K562 (cell line): ENCODE data around the gene RSPH6A. TPM values are rescaled to one million over a fixed set of nuclear protein-coding genes. Genes with fewer than 3 reads are reported as not detected.

Experiments
- CSDE1 ChIP-seq, 2 experiments: fragments of 450-650 bp; IDR thresholded peaks; 2 replicates each; pipeline ENCODE4 v1.6.1; 2016; ENCODE audit warnings: mild to moderate bottlenecking in 1 of 2
- FOS ChIP-seq: IDR thresholded peaks from 3 replicates; pipeline ENCODE4 v1.6.1; 2011; ENCODE audit not compliant: insufficient read length; ENCODE audit errors: extremely low read depth
- FOXJ2 ChIP-seq: fragments of 200-800 bp; sonication (Bioruptor generic); IDR thresholded peaks from 2 replicates; pipeline ENCODE4 v1.6.1; 2016; ENCODE audit warnings: missing genetic modification characterization, missing compliant biosample characterization
- GATAD2B ChIP-seq: fragments of 450-650 bp; IDR thresholded peaks from 2 replicates; pipeline ENCODE4 v1.6.1; 2017; ENCODE audit warnings: mild to moderate bottlenecking, borderline replicate concordance
- HDAC1 ChIP-seq, 2 experiments: fragments of 450-650 bp; IDR thresholded peaks; 2 replicates each; pipeline ENCODE4 v1.6.1; 2016 to 2017; ENCODE audit warnings: inconsistent platforms in 1 of 2, mild to moderate bottlenecking in 1 of 2, moderate library complexity in 1 of 2
- HMGXB4 ChIP-seq: sonication (generic); formaldehyde crosslinking; IDR thresholded peaks from 2 replicates; pipeline ENCODE4 v1.8.1; 2023; ENCODE audit warnings: mild to moderate bottlenecking, missing genetic modification reagents
- HNRNPK ChIP-seq: fragments of 200-400 bp; formaldehyde crosslinking; IDR thresholded peaks from one replicate; pipeline ENCODE4 v1.6.1; 2018; ENCODE audit warnings: mild to moderate bottlenecking, low read depth, low read length; ENCODE audit not compliant: poor library complexity, severe bottlenecking
- MEF2D ChIP-seq: conservative IDR thresholded peaks from 2 replicates; pipeline ENCODE4 v1.6.1; 2016; ENCODE audit warnings: low read depth, missing genetic modification characterization, missing compliant biosample characterization
- NBN ChIP-seq: fragments of 450-650 bp; IDR thresholded peaks from 2 replicates; pipeline ENCODE4 v1.6.1; 2016; ENCODE audit warnings: low read depth, mild to moderate bottlenecking
- PCBP2 ChIP-seq: fragments of 200-400 bp; formaldehyde crosslinking; IDR thresholded peaks from 2 replicates; pipeline ENCODE4 v1.6.1; 2018; ENCODE audit warnings: low read length, low read depth, mild to moderate bottlenecking, moderate library complexity; ENCODE audit not compliant: poor library complexity, severe bottlenecking
- PPARD ChIP-seq: fragments of 250-450 bp; sonication (Bioruptor Pico); IDR thresholded peaks from 2 replicates; pipeline ENCODE4 v1.8.0; 2022; ENCODE audit warnings: inconsistent platforms, mild to moderate bottlenecking, moderate library complexity
- RB1 ChIP-seq: fragments of 450-650 bp; IDR thresholded peaks from 2 replicates; pipeline ENCODE4 v1.6.1; 2017; ENCODE audit warnings: low read depth, mild to moderate bottlenecking
- SLC30A9 ChIP-seq: fragments of 250-450 bp; sonication (Bioruptor Pico); IDR thresholded peaks from 2 replicates; pipeline ENCODE4 v1.8.0; 2022; ENCODE audit warnings: mild to moderate bottlenecking, moderate library complexity
- SMC3 ChIP-seq: conservative IDR thresholded peaks from 2 replicates; pipeline ENCODE4 v1.6.1; 2011; ENCODE audit warnings: low read depth, low read length, improper control_type of control experiment; ENCODE audit not compliant: insufficient read depth
- TAF15 ChIP-seq: fragments of 200-400 bp; formaldehyde crosslinking; IDR thresholded peaks from 2 replicates; pipeline ENCODE4 v1.6.1; 2017; ENCODE audit warnings: mild to moderate bottlenecking, low read depth, low read length, moderate library complexity
- TARDBP ChIP-seq: fragments of 450-650 bp; IDR thresholded peaks from 2 replicates; pipeline ENCODE4 v1.6.1; 2016
- TCF7 ChIP-seq: sonication (generic); IDR thresholded peaks from 2 replicates; pipeline ENCODE4 v1.6.1; 2016; ENCODE audit warnings: antibody characterized with exemption, borderline replicate concordance
- TGIF2 ChIP-seq: sonication (generic); formaldehyde crosslinking; IDR thresholded peaks from 2 replicates; pipeline ENCODE4 v1.8.1; 2022; ENCODE audit warnings: mild to moderate bottlenecking, missing genetic modification reagents, moderate library complexity
- TOE1 ChIP-seq, 2 experiments: fragments of 450-650 bp in 1 of 2; sonication (generic) in 1 of 2; formaldehyde crosslinking in 1 of 2; IDR thresholded peaks; 2 replicates each; pipeline versions ENCODE4 v1.7.1 to v1.8.0; 2016 to 2022; ENCODE audit warnings: borderline replicate concordance in 2 of 2, mild to moderate bottlenecking in 2 of 2, antibody characterized with exemption in 1 of 2, inconsistent platforms in 1 of 2, low read depth in 1 of 2, missing genetic modification reagents in 1 of 2, moderate library complexity in 1 of 2
- ZBTB8A ChIP-seq: fragments of 450-650 bp; IDR thresholded peaks from 2 replicates; pipeline ENCODE4 v1.6.1; 2018; ENCODE audit warnings: mild to moderate bottlenecking, moderate library complexity; ENCODE audit not compliant: partially characterized antibody
- ZEB2 ChIP-seq: fragments of 450-650 bp; IDR thresholded peaks from 2 replicates; pipeline ENCODE4 v1.6.1; 2016
- ZNF354B ChIP-seq: fragments of 250-450 bp; sonication (Bioruptor Pico); IDR thresholded peaks from 2 replicates; pipeline ENCODE4 v1.4.0; 2020
- ZNF785 ChIP-seq: fragments of 250-450 bp; sonication (Bioruptor Pico); IDR thresholded peaks from 2 replicates; pipeline ENCODE4 v1.4.0; 2020; ENCODE audit warnings: mild to moderate bottlenecking
- polyA plus RNA-seq, 8 experiments: library from polyadenylated mRNA; depleted of rRNA in 4 of 8; stranded (reverse) in 5 of 8; unstranded in 3 of 8; fragments of >200 nt; fragmentation: Nextera tagmentation in 2 of 8; fragmentation: Illumina TruSeq in 1 of 8; extraction: Ambion mirVana in 2 of 8; extraction: Trizol in 1 of 8; gene quantifications; 2 replicates each; pipeline versions ENCODE4 v1.2.1 to v1.2.3, GENCODE V29; 2011 to 2014; ENCODE audit warnings: inconsistent platforms in 1 of 8, missing spikeins in 1 of 8
- total RNA-seq, 7 experiments: library from RNA; depleted of rRNA in 6 of 7; stranded (reverse); fragments of >200 nt in 6 of 7; fragmentation: Illumina TruSeq in 2 of 7; extraction: Trizol in 2 of 7; gene quantifications; 2 replicates each; pipeline versions ENCODE4 v1.2.1 to v1.2.3, GENCODE V29; 2011 to 2021; ENCODE audit warnings: low replicate concordance in 1 of 7
- TF ChIP-seq, protein P1 (sequence below): fragments of 150-350 bp; conservative IDR thresholded peaks from 2 replicates; pipeline ENCODE4 v1.6.1; 2014; ENCODE audit warnings: low read length
- TF ChIP-seq, protein P2 (sequence below): fragments of 450-650 bp; IDR thresholded peaks from 2 replicates; pipeline ENCODE4 v1.6.1; 2016; ENCODE audit warnings: missing biosample characterization, missing genetic modification characterization

Gene RSPH6A
- total and polyA plus RNA-seq, 9 of the 15 experiments (the other 6 are each of a cell fraction or from before 2014, with no cell fraction given), result 0.03 to 0.15 (median 0.07) TPM; not detected in 5

- no peak for TF ChIP-seq ZBTB8A
- TF ChIP-seq FOS, result no peak
- TF ChIP-seq PPARD (CRISPR knock-in tag), result no peak
- TF ChIP-seq RB1, result peak; percentile 49; the same call in 1 of the 2 replicates
- no peak for TF ChIP-seq HMGXB4 (CRISPR knock-in tag)
- TF ChIP-seq, protein P1, sequence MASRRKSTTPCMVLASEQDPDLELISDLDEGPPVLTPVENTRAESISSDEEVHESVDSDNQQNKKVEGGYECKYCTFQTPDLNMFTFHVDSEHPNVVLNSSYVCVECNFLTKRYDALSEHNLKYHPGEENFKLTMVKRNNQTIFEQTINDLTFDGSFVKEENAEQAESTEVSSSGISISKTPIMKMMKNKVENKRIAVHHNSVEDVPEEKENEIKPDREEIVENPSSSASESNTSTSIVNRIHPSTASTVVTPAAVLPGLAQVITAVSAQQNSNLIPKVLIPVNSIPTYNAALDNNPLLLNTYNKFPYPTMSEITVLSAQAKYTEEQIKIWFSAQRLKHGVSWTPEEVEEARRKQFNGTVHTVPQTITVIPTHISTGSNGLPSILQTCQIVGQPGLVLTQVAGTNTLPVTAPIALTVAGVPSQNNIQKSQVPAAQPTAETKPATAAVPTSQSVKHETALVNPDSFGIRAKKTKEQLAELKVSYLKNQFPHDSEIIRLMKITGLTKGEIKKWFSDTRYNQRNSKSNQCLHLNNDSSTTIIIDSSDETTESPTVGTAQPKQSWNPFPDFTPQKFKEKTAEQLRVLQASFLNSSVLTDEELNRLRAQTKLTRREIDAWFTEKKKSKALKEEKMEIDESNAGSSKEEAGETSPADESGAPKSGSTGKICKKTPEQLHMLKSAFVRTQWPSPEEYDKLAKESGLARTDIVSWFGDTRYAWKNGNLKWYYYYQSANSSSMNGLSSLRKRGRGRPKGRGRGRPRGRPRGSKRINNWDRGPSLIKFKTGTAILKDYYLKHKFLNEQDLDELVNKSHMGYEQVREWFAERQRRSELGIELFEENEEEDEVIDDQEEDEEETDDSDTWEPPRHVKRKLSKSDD, result no peak
- TF ChIP-seq FOXJ2, result no peak
- TF ChIP-seq, protein P2, sequence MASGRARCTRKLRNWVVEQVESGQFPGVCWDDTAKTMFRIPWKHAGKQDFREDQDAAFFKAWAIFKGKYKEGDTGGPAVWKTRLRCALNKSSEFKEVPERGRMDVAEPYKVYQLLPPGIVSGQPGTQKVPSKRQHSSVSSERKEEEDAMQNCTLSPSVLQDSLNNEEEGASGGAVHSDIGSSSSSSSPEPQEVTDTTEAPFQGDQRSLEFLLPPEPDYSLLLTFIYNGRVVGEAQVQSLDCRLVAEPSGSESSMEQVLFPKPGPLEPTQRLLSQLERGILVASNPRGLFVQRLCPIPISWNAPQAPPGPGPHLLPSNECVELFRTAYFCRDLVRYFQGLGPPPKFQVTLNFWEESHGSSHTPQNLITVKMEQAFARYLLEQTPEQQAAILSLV, result no peak
- TF ChIP-seq TGIF2 (CRISPR knock-in tag), result no peak
- no peak for TF ChIP-seq NBN
- no peak for TF ChIP-seq HNRNPK
- no peak for TF ChIP-seq TARDBP
- TF ChIP-seq SLC30A9, result no peak
- no peak; the same call in 1 of the 2 replicates for TF ChIP-seq GATAD2B
- no peak for TF ChIP-seq ZNF785 (CRISPR knock-in tag)
- TF ChIP-seq PCBP2, result no peak
- no peak for TF ChIP-seq ZNF354B (CRISPR knock-in tag)
- no peak for TF ChIP-seq ZEB2
- peak in 1 of 2 experiments; percentile 47; a peak in 1 of 4 replicates for TF ChIP-seq HDAC1 (IDR thresholded peaks at IDR 0.05)
- TF ChIP-seq TOE1 (IDR thresholded peaks at IDR 0.05; ENCODE audit: borderline replicate concordance), result no peak
- no peak; the same call in 1 of the 2 replicates for TF ChIP-seq TOE1 (CRISPR knock-in tag; IDR thresholded peaks at IDR 0.05; ENCODE audit: borderline replicate concordance, low read depth)
- TF ChIP-seq SMC3, result no peak
- no peak for TF ChIP-seq TAF15
- TF ChIP-seq TCF7, result no peak
- TF ChIP-seq MEF2D (tag), result no peak
- TF ChIP-seq CSDE1 (IDR thresholded peaks at IDR 0.05), result no peak
Measured at GRCh38 chr19:45767881-45768654, 47.0 kb downstream of the RSPH6A start (continued).
